Endothelial cell of umbilical vein (primary cell): ENCODE data around the gene NOP9. TPM values are rescaled to one million over a fixed set of nuclear protein-coding genes. Genes with fewer than 3 reads are reported as not detected.

ENCODE experiments used
- BruUV-seq: library from RNA; stranded (reverse); fragments of 400-500 nt; replicated peaks from 2 replicates; lab custom pipeline; 2021; lab: Mats Ljungman, UMichigan
- CTCF ChIA-PET: fragments of 300-600, 350-600 bp; sonication (Branson Sonifier 250); formaldehyde crosslinking; loops from one replicate; lab custom pipeline; 2021; ENCODE audit warnings: antibody characterized with exemption, inconsistent platforms; lab: Charles Lee
- POLR2A ChIA-PET: fragments of 300-600, 350-600 bp; sonication (Branson Sonifier 250); formaldehyde crosslinking; loops from one replicate; lab custom pipeline; 2021; ENCODE audit warnings: antibody characterized with exemption, inconsistent platforms; lab: Charles Lee
- DNase-seq: peaks from one replicate; pipeline ENCODE4 v3.0.0-alpha.2; 2011; ENCODE audit warnings: low read depth, low spot score
- FAIRE-seq: peaks from 2 replicates; lab custom pipeline; 2011; peaks lifted over from hg19 to GRCh38; lab: Jason Lieb, UNC
- H2AFZ ChIP-seq: 2 replicates; pipeline ENCODE4 v1.6.0; 2012; ENCODE audit warnings: low read depth, low read length, control low read depth, inconsistent platforms
- H3K27ac ChIP-seq: 2 replicates; pipeline ENCODE4 v1.5.1; 2011; ENCODE audit warnings: low read depth, mild to moderate bottlenecking, control low read depth, low read length, moderate library complexity; ENCODE audit not compliant: insufficient read depth
- H3K27me3 ChIP-seq, 2 experiments: 2 replicates each; pipeline versions ENCODE4 v1.6.0 to v1.6.1; 2011; ENCODE audit warnings: low read length in 2 of 2, mixed read lengths in 1 of 2; ENCODE audit not compliant: control insufficient read depth in 2 of 2, insufficient read depth in 2 of 2
- H3K36me3 ChIP-seq, 2 experiments: 2 replicates in 1 of 2; 3 replicates in 1 of 2; pipeline ENCODE4 v1.5.1; 2011; ENCODE audit warnings: low read length in 2 of 2, mild to moderate bottlenecking in 1 of 2, moderate library complexity in 1 of 2; ENCODE audit not compliant: control insufficient read depth in 2 of 2, insufficient read depth in 2 of 2; ENCODE audit errors: extremely low read depth in 1 of 2
- H3K4me1 ChIP-seq: 3 replicates; pipeline ENCODE4 v1.5.1; 2011; ENCODE audit warnings: mild to moderate bottlenecking, low read length; ENCODE audit not compliant: control insufficient read depth, insufficient read depth; ENCODE audit errors: extremely low read depth
- H3K4me2 ChIP-seq: 2 replicates; pipeline ENCODE4 v1.6.1; 2011; ENCODE audit warnings: low read length, control low read depth, mixed read lengths; ENCODE audit not compliant: insufficient read depth
- H3K4me3 ChIP-seq, 3 experiments: fragments of 200-600 bp in 1 of 3; sonication (generic), shearing (Covaris generic) in 1 of 3; replicated peaks in 1 of 3; 2 replicates each; pipeline ENCODE4 v1.5.1; 2011 to 2016; ENCODE audit warnings: control low read depth in 3 of 3, low read length in 3 of 3, mild to moderate bottlenecking in 2 of 3, inconsistent platforms in 1 of 3, low read depth in 1 of 3, moderate library complexity in 1 of 3; ENCODE audit not compliant: insufficient read depth in 1 of 3
- H3K79me2 ChIP-seq: 2 replicates; pipeline ENCODE4 v1.6.0; 2012; ENCODE audit warnings: low read length, inconsistent platforms; ENCODE audit not compliant: control insufficient read depth, insufficient read depth
- H3K9ac ChIP-seq: replicated peaks from 2 replicates; pipeline ENCODE3; 2011; ENCODE audit warnings: low read length, control low read depth; ENCODE audit not compliant: insufficient read depth; ENCODE audit errors: extremely low read depth
- H3K9me1 ChIP-seq: replicated peaks from 3 replicates; pipeline ENCODE4 v1.6.0; 2011; ENCODE audit warnings: mild to moderate bottlenecking, low read length; ENCODE audit not compliant: control insufficient read depth, insufficient read depth; ENCODE audit errors: extremely low read depth
- H3K9me3 ChIP-seq: replicated peaks from 2 replicates; pipeline ENCODE4 v1.5.1; 2012; ENCODE audit warnings: low read length, inconsistent platforms; ENCODE audit not compliant: control insufficient read depth, insufficient read depth
- H4K20me1 ChIP-seq: replicated peaks from 2 replicates; pipeline ENCODE3; 2011; ENCODE audit warnings: mild to moderate bottlenecking, low read length; ENCODE audit not compliant: control insufficient read depth, insufficient read depth; ENCODE audit errors: extremely low read depth
- CTCF ChIP-seq, 2 donors: IDR thresholded peaks; 1 replicate in 1 of 2; 2 replicates in 1 of 2; pipeline ENCODE4 v1.5.1; 2011; ENCODE audit warnings: low read length in 2 of 2, mild to moderate bottlenecking in 2 of 2, moderate library complexity in 2 of 2, control low read depth in 1 of 2, inconsistent platforms in 1 of 2, low read depth in 1 of 2; ENCODE audit not compliant: insufficient read depth in 1 of 2; ENCODE audit errors: extremely low read depth in 1 of 2
- EZH2 ChIP-seq: IDR thresholded peaks from 2 replicates; pipeline ENCODE4 v1.6.1; 2012; ENCODE audit warnings: borderline replicate concordance, low read depth, mild to moderate bottlenecking, moderate library complexity, low read length, inconsistent platforms; ENCODE audit not compliant: severe bottlenecking
- FOS ChIP-seq: IDR thresholded peaks from 2 replicates; pipeline ENCODE4 v1.6.1; 2011; ENCODE audit warnings: mild to moderate bottlenecking, low read length, moderate library complexity, borderline replicate concordance; ENCODE audit not compliant: insufficient read depth
- GATA2 ChIP-seq: IDR thresholded peaks from 2 replicates; pipeline ENCODE4 v1.7.0; 2011; ENCODE audit warnings: low read depth, mild to moderate bottlenecking, moderate library complexity, mixed read lengths, low read length; ENCODE audit not compliant: insufficient read length, insufficient read depth
- JUN ChIP-seq: IDR thresholded peaks from 2 replicates; pipeline ENCODE4 v1.6.1; 2011; ENCODE audit warnings: borderline replicate concordance, low read depth; ENCODE audit not compliant: insufficient read length, insufficient read depth
- MAX ChIP-seq: IDR thresholded peaks from 2 replicates; pipeline ENCODE4 v1.6.1; 2011; ENCODE audit not compliant: insufficient read depth, insufficient read length
- MYC ChIP-seq: IDR thresholded peaks from one replicate; pipeline ENCODE4 v1.6.1; 2011; ENCODE audit warnings: mild to moderate bottlenecking, low read depth, low read length
- POLR2A ChIP-seq: IDR thresholded peaks from 2 replicates; pipeline ENCODE4 v1.6.1; 2012; ENCODE audit warnings: low read depth, mild to moderate bottlenecking, control low read depth, low read length
- POLR2AphosphoS5 ChIP-seq: IDR thresholded peaks from 2 replicates; pipeline ENCODE4 v1.6.1; 2012; ENCODE audit warnings: low read depth, mild to moderate bottlenecking, control low read depth, low read length, moderate library complexity; ENCODE audit not compliant: insufficient read depth
- dilution Hi-C: fragments of 300-500 bp; cut with MboI; formaldehyde crosslinking; loops from one replicate; pipeline ENCODE4 v1.15.0; 2019; ENCODE audit warnings: low sequenced_read_pairs; ENCODE audit not compliant: extremely low pct_ligation_motif_present
- intact Hi-C: fragments of 100-400 bp; cut with micrococcal nuclease; formaldehyde crosslinking; loops from one replicate; pipeline ENCODE4 v1.10.0; 2022
- polyA plus RNA-seq, 4 experiments: library from polyadenylated mRNA; depleted of rRNA in 3 of 4; stranded (reverse) in 3 of 4; unstranded in 1 of 4; fragments of >200 nt; gene quantifications; 2 replicates each; pipeline versions ENCODE4 v1.2.1 to v1.2.3, GENCODE V29; 2011 to 2012; ENCODE audit warnings: missing spikeins in 1 of 4
- total RNA-seq: library from RNA; stranded (reverse); gene quantifications from 2 replicates; pipeline ENCODE4 v1.2.3, GENCODE V29; 2021

NOP9 gene
- total and polyA plus RNA-seq, 2 donors (not counting 3 experiments of a cell fraction or from before 2014, with no cell fraction given): 16.2 to 31.0 TPM

- Histone ChIP-seq H3K27me3 (no peaks in the 10 kb centered on the region), H3K4me3 (no peak overlapping the region), H3K9me3 (no peaks in the 10 kb centered on the region), H3K9ac (no peak overlapping the region), H2AFZ (no peak overlapping the region), H4K20me1 (no peaks in the 10 kb centered on the region), H3K4me1 (peaks cover 12% of the 10 kb centered on the region), H3K79me2 (peaks cover 11% of the 10 kb centered on the region), H3K9me1 (no peaks in the 10 kb centered on the region), H3K4me2 (no peak overlapping the region), H3K27ac (no peak overlapping the region), H3K36me3 (peaks cover 0 to 37% of the 10 kb centered on the region in 2 experiments)
- no peak for FAIRE-seq
- no TSS peak for BruUV-seq
- dilution Hi-C loops: no loop called here
- POLR2A ChIA-PET: no interaction called here
- CTCF ChIA-PET: interaction anchor here (1.7 kb wide), 1 partner anchor 128 kb away, joined by 5 read pairs; no protein-coding TSS in a partner anchor
- DNase-seq: no peak
- TF ChIP-seq MYC (no peak), EZH2 (no peak), MAX (no peak), GATA2 (no peak), CTCF (IDR thresholded peaks at IDR 0.05; ENCODE audit: extremely low read depth in 1 of 2, insufficient read depth in 1 of 2, low read depth in 1 of 2, low read length in 2 of 2) (no peak), FOS (no peak), POLR2A (no peak), POLR2AphosphoS5 (no peak), JUN (no peak)
- intact Hi-C loops: no loop called here
Measured at GRCh38 chr14:24304019-24304387, 4.4 kb downstream of the NOP9 start.
